ENCODE measurements around the gene LBHD1. TPM values are rescaled to one million over a fixed set of nuclear protein-coding genes. Genes with fewer than 3 reads are reported as not detected.
A peak's percentile ranks its signal among the peaks of the same experiment; 100 is the strongest.

Gene LBHD1
- total RNA-seq, 2 donors from 2014 or later = 4.9 to 5.6 TPM

DNA sequence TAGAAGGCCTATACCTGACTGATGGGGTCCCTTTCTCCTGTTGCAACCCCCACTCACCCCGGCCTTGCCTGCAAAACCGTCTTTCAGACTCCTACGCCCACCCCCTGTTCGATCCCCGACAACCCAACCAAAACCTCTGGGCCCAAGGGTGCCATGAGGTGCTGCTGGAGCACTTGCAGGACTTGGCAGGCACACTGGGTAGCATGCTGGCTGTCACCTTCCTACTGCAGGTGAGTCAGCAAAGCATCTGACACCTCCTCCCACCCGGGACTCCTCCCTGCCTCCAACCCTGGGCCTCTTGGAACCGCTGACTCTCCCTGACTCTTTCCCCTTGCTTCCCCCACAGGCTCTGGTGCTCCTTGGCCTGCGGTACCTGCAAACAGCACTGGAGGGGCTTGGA lies 57.8 kb downstream of the LBHD1 start:
- H3K4me3 ChIP-seq = no peak overlapping the region
- H3K27me3 ChIP-seq = no peaks in the 10 kb centered on the region
- no peaks in the 10 kb centered on the region for H3K9me3 ChIP-seq
- DNase-seq (peak in 2 of 4 donors; percentile 22 to 65), ATAC-seq (no peak)
- 72% methylated on average over 7 to 8 of the region's 8 CpGs for WGBS, 2 donors
- peaks cover 22% of the 10 kb centered on the region for H3K4me1 ChIP-seq
- intact Hi-C loops (cut with DNase I) = no loop called here
- H3K36me3 ChIP-seq (replicated peaks in 1 of 2; ENCODE audit: insufficient read depth in 1 of 2, low read depth in 2 of 2) = peaks cover 0 to 3% of the 10 kb centered on the region in 2 donors
- H3K27ac ChIP-seq = peak overlapping the region in 2 of 4 donors; percentile 11 to 94
- TF ChIP-seq, protein P1, sequence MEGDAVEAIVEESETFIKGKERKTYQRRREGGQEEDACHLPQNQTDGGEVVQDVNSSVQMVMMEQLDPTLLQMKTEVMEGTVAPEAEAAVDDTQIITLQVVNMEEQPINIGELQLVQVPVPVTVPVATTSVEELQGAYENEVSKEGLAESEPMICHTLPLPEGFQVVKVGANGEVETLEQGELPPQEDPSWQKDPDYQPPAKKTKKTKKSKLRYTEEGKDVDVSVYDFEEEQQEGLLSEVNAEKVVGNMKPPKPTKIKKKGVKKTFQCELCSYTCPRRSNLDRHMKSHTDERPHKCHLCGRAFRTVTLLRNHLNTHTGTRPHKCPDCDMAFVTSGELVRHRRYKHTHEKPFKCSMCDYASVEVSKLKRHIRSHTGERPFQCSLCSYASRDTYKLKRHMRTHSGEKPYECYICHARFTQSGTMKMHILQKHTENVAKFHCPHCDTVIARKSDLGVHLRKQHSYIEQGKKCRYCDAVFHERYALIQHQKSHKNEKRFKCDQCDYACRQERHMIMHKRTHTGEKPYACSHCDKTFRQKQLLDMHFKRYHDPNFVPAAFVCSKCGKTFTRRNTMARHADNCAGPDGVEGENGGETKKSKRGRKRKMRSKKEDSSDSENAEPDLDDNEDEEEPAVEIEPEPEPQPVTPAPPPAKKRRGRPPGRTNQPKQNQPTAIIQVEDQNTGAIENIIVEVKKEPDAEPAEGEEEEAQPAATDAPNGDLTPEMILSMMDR (IDR thresholded peaks at IDR 0.05) = no peak
- no peak for TF ChIP-seq POLR2A (IDR thresholded peaks at IDR 0.05)

- Histone ChIP-seq H3K36me3 (replicated peaks in 1 of 2; ENCODE audit: insufficient read depth in 1 of 2, low read depth in 2 of 2) (peaks cover 0 to 3% of the 10 kb centered on the region in 2 donors), H3K4me1 (peaks cover 22% of the 10 kb centered on the region), H3K27me3 (no peaks in the 10 kb centered on the region), H3K4me3 (no peak overlapping the region), H3K9me3 (no peaks in the 10 kb centered on the region), H3K27ac (peak overlapping the region; percentile 82 to 96 (median 88))
- peak in 1 of 4 donors; percentile 60 for DNase-seq
- intact Hi-C loops (cut with DNase I) = no loop called here
- no peak for ATAC-seq
- WGBS, 2 donors = 20 to 38% methylated on average over 3 to 14 of the region's 15 CpGs
- no peak for TF ChIP-seq POLR2A (IDR thresholded peaks at IDR 0.05)
- TF ChIP-seq, protein P1 (IDR thresholded peaks at IDR 0.05) = no peak
Observed at GRCh38 chr11:62613291-62613778, 58.7 kb downstream of the LBHD1 start.

Small RNA genes lying within 50 kb of the gene (small RNA-seq; reads per million reads assigned to genes)
- not detected for gene SNORA57

Other genes starting within 250 kb of the LBHD1 start
- 100 to 1,000 TPM; 168 to 241 TPM for gene AHNAK, start 125.5 kb downstream of the LBHD1 start, total RNA-seq
- gene EEF1G, start 98.4 kb downstream of the LBHD1 start, total RNA-seq = 1,000 to 10,000 TPM in 1 of 2 donors, 100 to 1,000 TPM in 1; 893 to 1,161 TPM
- gene TUT1, start 80.7 kb downstream of the LBHD1 start, total RNA-seq = 10 to 100 TPM; 10.1 to 11.2 TPM
- gene MTA2, start 70.4 kb downstream of the LBHD1 start, total RNA-seq = 10 to 100 TPM; 26.2 to 29.3 TPM
- 10 to 100 TPM; 31.4 to 69.9 TPM for gene EML3, start 59.5 kb downstream of the LBHD1 start, total RNA-seq
- 1 to 10 TPM; 1.8 to 4.0 TPM for gene ROM1, start 59.0 kb downstream of the LBHD1 start, total RNA-seq
- 10 to 100 TPM; 17.1 to 63.0 TPM for gene B3GAT3, start 50.3 kb downstream of the LBHD1 start, total RNA-seq
- gene GANAB, start 25.7 kb downstream of the LBHD1 start, total RNA-seq = 10 to 100 TPM; 62.3 to 64.9 TPM
- 10 to 100 TPM; 11.4 to 21.1 TPM for gene INTS5, start 19.0 kb downstream of the LBHD1 start, total RNA-seq
- gene C11orf98, start 7.1 kb downstream of the LBHD1 start, total RNA-seq = 10 to 100 TPM; 18.2 to 24.4 TPM
- 100 to 1,000 TPM in 1 of 2 donors, 1 to 10 TPM in 1; 5.4 to 110 TPM for gene CSKMT, start 7.0 kb downstream of the LBHD1 start, total RNA-seq
- gene UQCC3, start 594 bp downstream of the LBHD1 start, total RNA-seq = 10 to 100 TPM; 10.4 to 12.9 TPM
- 100 to 1,000 TPM; 129 to 204 TPM for gene UBXN1, start 6.8 kb upstream of the LBHD1 start, total RNA-seq
- 1 to 10 TPM; 3.1 to 4.6 TPM for gene LRRN4CL, start 17.3 kb upstream of the LBHD1 start, total RNA-seq
- 100 to 1,000 TPM in 1 of 2 donors, 10 to 100 TPM in 1; 44.6 to 248 TPM for gene BSCL2, start 35.2 kb upstream of the LBHD1 start, total RNA-seq
- 1 to 10 TPM in 1 of 2 donors, not detected in 1; 1.0 TPM for gene GNG3, start 35.4 kb upstream of the LBHD1 start, total RNA-seq
- gene HNRNPUL2, start 55.2 kb upstream of the LBHD1 start, total RNA-seq = 10 to 100 TPM; 19.1 to 20.5 TPM
- gene TTC9C, start 56.2 kb upstream of the LBHD1 start, total RNA-seq = 10 to 100 TPM; 12.5 to 18.5 TPM
- gene ZBTB3, start 81.9 kb upstream of the LBHD1 start, total RNA-seq = 1 to 10 TPM; 3.9 to 4.0 TPM
- gene POLR2G, start 89.3 kb upstream of the LBHD1 start, total RNA-seq = 10 to 100 TPM; 19.2 to 35.9 TPM
- gene TAF6L, start 99.1 kb upstream of the LBHD1 start, total RNA-seq = 10 to 100 TPM; 23.9 to 39.9 TPM
- gene TMEM179B, start 115.1 kb upstream of the LBHD1 start, total RNA-seq = 10 to 100 TPM; 40.9 to 41.8 TPM
- 10 to 100 TPM in 1 of 2 donors, 1 to 10 TPM in 1; 6.2 to 29.0 TPM for gene TMEM223, start 119.7 kb upstream of the LBHD1 start, total RNA-seq
- gene NXF1, start 133.2 kb upstream of the LBHD1 start, total RNA-seq = 100 to 1,000 TPM in 1 of 2 donors, 10 to 100 TPM in 1; 49.8 to 108 TPM
- 10 to 100 TPM; 20.1 to 23.6 TPM for gene STX5, start 159.8 kb upstream of the LBHD1 start, total RNA-seq
- not detected for gene TEX54, start 160.6 kb upstream of the LBHD1 start, total RNA-seq
- gene WDR74, start 167.3 kb upstream of the LBHD1 start, total RNA-seq = 10 to 100 TPM; 15.8 to 40.0 TPM
- 100 to 1,000 TPM in 1 of 2 donors, 10 to 100 TPM in 1; 75.5 to 108 TPM for gene SLC3A2, start 208.6 kb upstream of the LBHD1 start, total RNA-seq
- not detected for gene CHRM1, start 249.1 kb upstream of the LBHD1 start, total RNA-seq

Data from body of pancreas (tissue), 4 donors.